Astrocyte (in vitro differentiated cells and primary cell): ENCODE measurements around the gene VWF. TPM values are rescaled to one million over a fixed set of nuclear protein-coding genes. Genes with fewer than 3 reads are reported as not detected.

Experiments used
- DNase-seq: peaks from one replicate; pipeline ENCODE4 v3.0.0-alpha.2; 2010; ENCODE audit warnings: low read depth
- FAIRE-seq: peaks from 2 replicates; lab custom pipeline; 2011; peaks lifted over from hg19 to GRCh38; lab: Jason Lieb, UNC
- H2AFZ ChIP-seq: 2 replicates; pipeline ENCODE4 v1.6.0; 2012; ENCODE audit warnings: low read depth, low read length, inconsistent platforms
- H3K27ac ChIP-seq: 2 replicates; pipeline ENCODE4 v1.5.1; 2011; ENCODE audit warnings: low read depth, low read length, inconsistent platforms
- H3K27me3 ChIP-seq: 2 replicates; pipeline ENCODE4 v1.6.0; 2011; ENCODE audit warnings: low read length, inconsistent platforms; ENCODE audit not compliant: insufficient read depth
- H3K36me3 ChIP-seq: 2 replicates; pipeline ENCODE4 v1.5.1; 2011; ENCODE audit warnings: low read length, inconsistent platforms; ENCODE audit not compliant: insufficient read depth
- H3K4me1 ChIP-seq: 2 replicates; pipeline ENCODE4 v1.5.1; 2011; ENCODE audit warnings: low read length, inconsistent platforms; ENCODE audit not compliant: insufficient read depth
- H3K4me2 ChIP-seq: 2 replicates; pipeline ENCODE4 v1.6.0; 2012; ENCODE audit warnings: low read length, inconsistent platforms
- H3K4me3 ChIP-seq: 2 replicates; pipeline ENCODE4 v1.5.1; 2011; ENCODE audit warnings: low read depth, mild to moderate bottlenecking, low read length, inconsistent platforms; ENCODE audit not compliant: insufficient read depth
- H3K79me2 ChIP-seq: 2 replicates; pipeline ENCODE4 v1.6.0; 2012; ENCODE audit warnings: mild to moderate bottlenecking, low read length, inconsistent platforms; ENCODE audit not compliant: insufficient read depth
- H3K9ac ChIP-seq: 2 replicates; pipeline ENCODE4 v1.6.0; 2012; ENCODE audit warnings: mild to moderate bottlenecking, low read length, inconsistent platforms
- H3K9me3 ChIP-seq: 2 replicates; pipeline ENCODE4 v1.5.1; 2012; ENCODE audit warnings: low read depth, mild to moderate bottlenecking, low read length, inconsistent platforms; ENCODE audit not compliant: insufficient read depth
- H4K20me1 ChIP-seq: 2 replicates; pipeline ENCODE4 v1.6.0; 2012; ENCODE audit warnings: low read length, inconsistent platforms; ENCODE audit not compliant: insufficient read depth
- H3K27ac Mint-ChIP-seq: one replicate; pipeline ENCODE4 v1.8.0; 2021; ENCODE audit warnings: mild to moderate bottlenecking, mixed read lengths; ENCODE audit not compliant: unreplicated experiment
- H3K27me3 Mint-ChIP-seq: one replicate; pipeline ENCODE4 v1.8.0; 2021; ENCODE audit warnings: low read depth, mixed read lengths; ENCODE audit not compliant: unreplicated experiment
- H3K36me3 Mint-ChIP-seq: one replicate; pipeline ENCODE4 v1.8.0; 2021; ENCODE audit warnings: low read depth, mixed read lengths; ENCODE audit not compliant: unreplicated experiment
- H3K4me1 Mint-ChIP-seq: one replicate; pipeline ENCODE4 v1.8.0; 2021; ENCODE audit warnings: low read depth, mixed read lengths; ENCODE audit not compliant: unreplicated experiment
- H3K4me3 Mint-ChIP-seq: one replicate; pipeline ENCODE4 v1.8.0; 2021; ENCODE audit warnings: mild to moderate bottlenecking, moderate library complexity, mixed read lengths; ENCODE audit not compliant: unreplicated experiment
- H3K9me3 Mint-ChIP-seq: one replicate; pipeline ENCODE4 v1.8.0; 2021; ENCODE audit warnings: mild to moderate bottlenecking, mixed read lengths; ENCODE audit not compliant: unreplicated experiment
- CTCF ChIP-seq: IDR thresholded peaks from 2 replicates; pipeline ENCODE4 v1.5.1; 2011; ENCODE audit warnings: low read depth, mild to moderate bottlenecking, inconsistent platforms, low read length, moderate library complexity; ENCODE audit not compliant: insufficient read depth
- EZH2 ChIP-seq: IDR thresholded peaks from 2 replicates; pipeline ENCODE4 v1.6.1; 2012; ENCODE audit warnings: mild to moderate bottlenecking, low read length, inconsistent platforms; ENCODE audit not compliant: insufficient read depth
- total RNA-seq: library from RNA; stranded (reverse); gene quantifications from 2 replicates; pipeline ENCODE4 v1.2.1, GENCODE V29; 2021

The VWF gene
- total RNA-seq, 1 donor from 2014 or later: 0.23 TPM

GRCh38 chr12:5910790-5911548, 213.5 kb downstream of the VWF start:
- H4K20me1 ChIP-seq: no peaks in the 10 kb centered on the region
- peaks cover 50% of the 10 kb centered on the region for H3K27me3 Mint-ChIP-seq
- TF ChIP-seq EZH2: no peak
- no peak for TF ChIP-seq CTCF
- no peak overlapping the region for H3K27ac ChIP-seq
- H3K4me3 Mint-ChIP-seq: no peak overlapping the region
- no peak overlapping the region for H3K4me3 ChIP-seq
- H3K36me3 Mint-ChIP-seq: no peaks in the 10 kb centered on the region
- no peak for DNase-seq
- H3K9me3 Mint-ChIP-seq: no peaks in the 10 kb centered on the region
- H3K79me2 ChIP-seq: no peaks in the 10 kb centered on the region
- H3K27ac Mint-ChIP-seq: no peak overlapping the region
- H3K4me1 Mint-ChIP-seq: peaks cover 6% of the 10 kb centered on the region
- H3K27me3 ChIP-seq: no peaks in the 10 kb centered on the region
- no peak overlapping the region for H3K9ac ChIP-seq
- no peaks in the 10 kb centered on the region for H3K36me3 ChIP-seq
- FAIRE-seq: no peak
- H3K9me3 ChIP-seq: no peaks in the 10 kb centered on the region
- H3K4me1 ChIP-seq: no peaks in the 10 kb centered on the region
- no peak overlapping the region for H2AFZ ChIP-seq
- no peak overlapping the region for H3K4me2 ChIP-seq

GRCh38 chr12:5909560-5909959, 214.9 kb downstream of the VWF start:
- H3K27ac ChIP-seq: no peak overlapping the region
- H3K9me3 Mint-ChIP-seq: no peaks in the 10 kb centered on the region
- DNase-seq (no peak), FAIRE-seq (no peak)
- TF ChIP-seq EZH2 (no peak), CTCF (no peak)
- H3K79me2 ChIP-seq: no peaks in the 10 kb centered on the region
- no peak overlapping the region for H3K9ac ChIP-seq
- H3K4me3 ChIP-seq: no peak overlapping the region
- no peaks in the 10 kb centered on the region for H3K36me3 Mint-ChIP-seq
- H3K27me3 Mint-ChIP-seq: peaks cover 51% of the 10 kb centered on the region
- no peaks in the 10 kb centered on the region for H3K4me1 ChIP-seq
- no peaks in the 10 kb centered on the region for H3K36me3 ChIP-seq
- no peak overlapping the region for H2AFZ ChIP-seq
- peaks cover 1% of the 10 kb centered on the region for H3K4me1 Mint-ChIP-seq
- no peak overlapping the region for H3K4me2 ChIP-seq
- no peak overlapping the region for H3K4me3 Mint-ChIP-seq
- H3K9me3 ChIP-seq: no peaks in the 10 kb centered on the region
- no peak overlapping the region for H3K27ac Mint-ChIP-seq
- H3K27me3 ChIP-seq: no peaks in the 10 kb centered on the region
- H4K20me1 ChIP-seq: no peaks in the 10 kb centered on the region

GRCh38 chr12:5908251-5908650, 216.2 kb downstream of the VWF start:
- Mint-ChIP-seq H3K4me1 (no peaks in the 10 kb centered on the region), H3K27me3 (peaks cover 50% of the 10 kb centered on the region), H3K9me3 (no peaks in the 10 kb centered on the region), H3K36me3 (no peaks in the 10 kb centered on the region), H3K4me3 (no peak overlapping the region), H3K27ac (no peak overlapping the region)
- no peaks in the 10 kb centered on the region for H3K4me1 ChIP-seq
- H3K79me2 ChIP-seq: no peaks in the 10 kb centered on the region
- FAIRE-seq (no peak), DNase-seq (no peak)
- no peak overlapping the region for H3K9ac ChIP-seq
- no peak overlapping the region for H3K27ac ChIP-seq
- no peak overlapping the region for H3K4me3 ChIP-seq
- H3K27me3 ChIP-seq: no peaks in the 10 kb centered on the region
- H3K4me2 ChIP-seq: no peak overlapping the region
- no peak overlapping the region for H2AFZ ChIP-seq
- H4K20me1 ChIP-seq: no peaks in the 10 kb centered on the region
- no peaks in the 10 kb centered on the region for H3K9me3 ChIP-seq
- no peaks in the 10 kb centered on the region for H3K36me3 ChIP-seq
- no peak for TF ChIP-seq CTCF
- no peak for TF ChIP-seq EZH2
